DND-41 (cell line): ENCODE data around the gene SEC24C.

Experiments used
- ATAC-seq: fragments of 200-7000 bp; cut with Tn5 transposase; 3 replicates; pipeline ENCODE4 v1.9.1; 2021; ENCODE audit warnings: low read depth; ENCODE audit not compliant: insufficient read depth
- DNase-seq: peaks from one replicate; pipeline ENCODE4 v3.0.0-alpha.2; 2020
- H2AFZ ChIP-seq: 2 replicates; pipeline ENCODE4 v1.6.0; 2012; ENCODE audit warnings: low read depth, low read length
- H3K27ac ChIP-seq: 2 replicates; pipeline ENCODE4 v1.5.1; 2012; ENCODE audit warnings: low read length, inconsistent platforms
- H3K27me3 ChIP-seq: fragments of 200-600 bp; sonication (generic); 2 replicates; pipeline ENCODE4 v1.6.0; 2012; ENCODE audit warnings: low read length, mild to moderate bottlenecking, inconsistent platforms; ENCODE audit not compliant: insufficient read depth, poor library complexity
- H3K36me3 ChIP-seq: 2 replicates; pipeline ENCODE4 v1.5.1; 2012; ENCODE audit warnings: low read length, inconsistent platforms; ENCODE audit not compliant: insufficient read depth
- H3K4me1 ChIP-seq: 2 replicates; pipeline ENCODE4 v1.5.1; 2012; ENCODE audit warnings: mild to moderate bottlenecking, low read length; ENCODE audit not compliant: insufficient read depth
- H3K4me2 ChIP-seq: 2 replicates; pipeline ENCODE4 v1.6.0; 2012; ENCODE audit warnings: mild to moderate bottlenecking, moderate library complexity, low read length, inconsistent platforms; ENCODE audit not compliant: insufficient read depth
- H3K4me3 ChIP-seq, 2 experiments: fragments of 200-600 bp in 1 of 2; shearing (Covaris generic) in 1 of 2; 2 replicates each; pipeline ENCODE4 v1.5.1; 2012 to 2016; ENCODE audit warnings: inconsistent platforms in 2 of 2, low read length in 2 of 2, mild to moderate bottlenecking in 2 of 2, low read depth in 1 of 2, moderate library complexity in 1 of 2
- H3K79me2 ChIP-seq: 2 replicates; pipeline ENCODE4 v1.6.0; 2012; ENCODE audit warnings: low read length, inconsistent platforms; ENCODE audit not compliant: insufficient read depth
- H3K9ac ChIP-seq: 2 replicates; pipeline ENCODE4 v1.6.0; 2012; ENCODE audit warnings: low read depth, mild to moderate bottlenecking, inconsistent platforms, low read length, moderate library complexity
- H3K9me3 ChIP-seq: 2 replicates; pipeline ENCODE4 v1.5.1; 2012; ENCODE audit warnings: low read length, moderate library complexity, mild to moderate bottlenecking, inconsistent platforms; ENCODE audit not compliant: insufficient read depth, severe bottlenecking
- H4K20me1 ChIP-seq: 2 replicates; pipeline ENCODE4 v1.6.0; 2012; ENCODE audit warnings: low read length; ENCODE audit not compliant: insufficient read depth
- CTCF ChIP-seq: IDR thresholded peaks from 2 replicates; pipeline ENCODE4 v1.5.1; 2012; ENCODE audit warnings: borderline replicate concordance, low read length, moderate library complexity, mild to moderate bottlenecking; ENCODE audit not compliant: poor library complexity, severe bottlenecking; ENCODE audit errors: extremely low read depth
- EZH2 ChIP-seq: IDR thresholded peaks from 3 replicates; pipeline ENCODE4 v1.6.1; 2012; ENCODE audit warnings: borderline replicate concordance, low read depth, mild to moderate bottlenecking, moderate library complexity, low read length, inconsistent platforms; ENCODE audit not compliant: severe bottlenecking

Gene SEC24C

DNA sequence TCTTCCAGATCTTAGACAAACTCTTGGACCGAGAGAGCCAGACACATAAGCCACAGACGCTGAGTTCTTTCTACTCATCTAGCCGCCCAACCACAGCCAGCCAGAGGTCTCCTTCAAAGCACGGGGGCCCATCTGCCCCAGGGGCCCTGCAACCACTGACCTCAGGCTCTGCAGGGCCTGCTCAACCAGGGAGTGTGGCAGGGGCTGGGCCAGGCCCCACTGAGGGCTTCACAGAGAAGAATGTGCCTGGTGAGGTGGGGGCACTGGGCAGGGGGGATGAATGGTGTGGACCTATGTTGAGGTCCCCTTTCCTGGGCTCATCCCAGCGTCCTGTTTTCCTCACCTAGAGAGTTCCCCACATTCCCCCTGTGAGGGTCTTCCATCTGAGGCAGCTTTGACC lies 52.6 kb downstream of the SEC24C start:
- ATAC-seq (no peak), DNase-seq (no peak)
- no peak overlapping the region for H3K9ac ChIP-seq
- H3K4me1 ChIP-seq = no peaks in the 10 kb centered on the region
- H2AFZ ChIP-seq = no peak overlapping the region
- peaks cover 90% of the 10 kb centered on the region for H3K36me3 ChIP-seq
- H3K27ac ChIP-seq = no peak overlapping the region
- peaks cover 6% of the 10 kb centered on the region for H4K20me1 ChIP-seq
- TF ChIP-seq EZH2 (no peak), CTCF (no peak)
- no peak overlapping the region for H3K4me2 ChIP-seq
- H3K4me3 ChIP-seq = no peak overlapping the region
- no peaks in the 10 kb centered on the region for H3K27me3 ChIP-seq
- no peaks in the 10 kb centered on the region for H3K9me3 ChIP-seq
- no peaks in the 10 kb centered on the region for H3K79me2 ChIP-seq

DNA sequence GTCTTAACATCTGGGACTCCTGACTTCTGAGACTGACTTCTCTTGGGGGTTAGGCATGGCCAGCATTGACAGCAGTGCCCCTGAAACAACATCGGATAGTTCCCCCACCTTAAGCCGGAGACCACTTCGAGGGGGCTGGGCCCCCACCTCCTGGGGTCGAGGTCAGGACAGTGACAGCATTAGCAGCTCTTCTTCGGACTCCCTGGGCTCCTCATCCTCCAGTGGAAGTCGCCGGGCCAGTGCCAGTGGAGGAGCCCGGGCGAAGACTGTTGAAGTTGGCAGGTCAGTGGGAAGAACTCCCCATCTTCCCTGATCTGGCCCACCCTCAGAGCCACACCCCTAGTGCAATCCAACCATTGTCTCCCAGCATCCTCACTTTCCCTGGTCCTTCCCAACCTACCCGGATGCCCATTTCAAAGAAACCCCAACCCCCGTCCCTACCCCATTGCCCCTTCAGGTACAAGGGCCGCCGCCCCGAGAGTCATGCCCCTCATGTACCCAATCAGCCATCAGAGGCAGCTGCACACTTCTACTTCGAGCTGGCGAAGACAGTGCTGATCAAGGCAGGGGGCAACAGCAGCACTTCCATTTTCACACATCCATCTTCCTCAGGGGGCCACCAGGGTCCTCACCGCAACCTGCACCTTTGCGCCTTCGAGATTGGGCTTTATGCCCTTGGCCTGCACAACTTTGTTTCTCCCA lies 53.3 kb downstream of the SEC24C start:
- no peak overlapping the region for H3K4me3 ChIP-seq
- H3K4me2 ChIP-seq = no peak overlapping the region
- DNase-seq (no peak), ATAC-seq (no peak)
- no peaks in the 10 kb centered on the region for H3K27me3 ChIP-seq
- peaks cover 6% of the 10 kb centered on the region for H4K20me1 ChIP-seq
- H3K79me2 ChIP-seq = no peaks in the 10 kb centered on the region
- H3K36me3 ChIP-seq = peaks cover 90% of the 10 kb centered on the region
- H3K4me1 ChIP-seq = no peaks in the 10 kb centered on the region
- no peaks in the 10 kb centered on the region for H3K9me3 ChIP-seq
- H2AFZ ChIP-seq = no peak overlapping the region
- TF ChIP-seq EZH2 (no peak), CTCF (no peak)
- no peak overlapping the region for H3K27ac ChIP-seq
- no peak overlapping the region for H3K9ac ChIP-seq

DNA sequence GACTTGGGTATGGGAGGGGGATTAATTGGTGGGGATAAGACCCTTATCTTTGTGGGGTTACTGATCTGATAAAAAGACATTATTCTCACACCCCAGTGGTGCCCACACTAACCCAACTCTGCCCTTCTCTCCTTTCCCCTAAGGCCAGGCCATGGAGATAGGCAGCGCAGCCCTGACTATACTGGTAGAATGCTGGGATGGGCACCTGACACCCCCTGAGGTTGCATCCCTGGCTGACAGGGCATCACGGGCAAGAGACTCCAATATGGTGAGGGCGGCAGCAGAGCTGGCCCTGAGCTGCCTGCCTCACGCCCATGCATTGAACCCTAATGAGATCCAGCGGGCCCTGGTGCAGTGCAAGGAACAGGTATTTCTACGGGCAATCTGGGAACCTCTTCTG lies 53.9 kb downstream of the SEC24C start:
- Histone ChIP-seq H3K27me3 (no peaks in the 10 kb centered on the region), H3K9ac (no peak overlapping the region), H3K79me2 (no peaks in the 10 kb centered on the region), H3K9me3 (no peaks in the 10 kb centered on the region), H3K36me3 (peaks cover 90% of the 10 kb centered on the region), H2AFZ (no peak overlapping the region), H3K27ac (no peak overlapping the region), H3K4me1 (no peaks in the 10 kb centered on the region), H3K4me2 (no peak overlapping the region), H4K20me1 (peaks cover 10% of the 10 kb centered on the region), H3K4me3 (no peak overlapping the region)
- no peak for ATAC-seq
- no peak for TF ChIP-seq CTCF
- no peak for TF ChIP-seq EZH2
- DNase-seq = no peak
